GM21528 (cell line): ENCODE measurements around the gene AP2M1.

Experiments
- ATAC-seq: cut with Tn5 transposase; IDR thresholded peaks from one replicate; pipeline ENCODE4 v1.9.1; 2021; ENCODE audit warnings: mild to moderate bottlenecking, moderate library complexity; ENCODE audit not compliant: unreplicated experiment, low FRiP score

Gene AP2M1

GRCh38 chr3:184209146-184209923 lies 34.7 kb downstream of the AP2M1 start:
- no peak for ATAC-seq

- ATAC-seq, result no peak
Measured at GRCh38 chr3:184211297-184211696, 36.6 kb downstream of the AP2M1 start.

- ATAC-seq, result no peak
Measured at GRCh38 chr3:184211718-184212117, 37.1 kb downstream of the AP2M1 start.

DNA sequence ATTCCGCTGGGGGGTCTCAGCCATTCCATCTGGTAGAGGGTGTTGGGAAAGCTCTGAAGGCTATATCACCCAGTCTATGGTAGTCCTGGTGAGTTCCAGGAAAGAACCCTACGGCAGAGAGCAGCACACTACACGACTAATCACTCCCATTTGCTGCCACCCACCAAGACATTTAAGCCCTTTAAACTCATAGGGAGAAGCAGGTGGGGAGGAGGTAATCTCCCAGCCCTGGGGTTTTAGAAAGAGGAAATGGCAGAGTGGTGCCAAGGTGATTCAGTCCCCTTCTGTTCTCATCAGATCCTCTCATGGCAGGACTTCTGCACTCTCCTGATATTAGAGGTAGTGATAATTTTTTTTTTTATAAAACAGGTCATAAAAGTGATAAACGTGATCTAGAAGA lies 44.2 kb downstream of the AP2M1 start:
- no peak for ATAC-seq

GRCh38 chr3:184222521-184222920 lies 47.9 kb downstream of the AP2M1 start:
- no peak for ATAC-seq

DNA sequence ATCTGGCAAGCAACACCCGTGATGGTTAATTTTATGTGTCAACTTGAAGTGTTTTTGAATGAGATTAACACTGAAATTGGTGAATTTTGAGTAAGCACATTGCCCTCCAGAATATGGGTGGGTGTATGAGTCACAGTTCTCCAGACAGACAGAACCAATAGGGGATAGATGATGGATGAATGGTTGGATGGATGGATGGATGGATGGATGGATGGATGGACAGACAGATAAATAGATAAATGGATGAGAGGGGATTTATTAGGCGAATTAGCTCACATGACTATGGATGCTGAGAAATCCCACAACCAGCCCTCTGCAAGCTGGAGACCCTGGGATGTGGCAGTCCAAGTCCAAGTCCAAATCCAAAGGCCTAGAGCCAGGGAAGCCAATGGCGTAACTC lies 49.3 kb downstream of the AP2M1 start:
- ATAC-seq, result no peak

DNA sequence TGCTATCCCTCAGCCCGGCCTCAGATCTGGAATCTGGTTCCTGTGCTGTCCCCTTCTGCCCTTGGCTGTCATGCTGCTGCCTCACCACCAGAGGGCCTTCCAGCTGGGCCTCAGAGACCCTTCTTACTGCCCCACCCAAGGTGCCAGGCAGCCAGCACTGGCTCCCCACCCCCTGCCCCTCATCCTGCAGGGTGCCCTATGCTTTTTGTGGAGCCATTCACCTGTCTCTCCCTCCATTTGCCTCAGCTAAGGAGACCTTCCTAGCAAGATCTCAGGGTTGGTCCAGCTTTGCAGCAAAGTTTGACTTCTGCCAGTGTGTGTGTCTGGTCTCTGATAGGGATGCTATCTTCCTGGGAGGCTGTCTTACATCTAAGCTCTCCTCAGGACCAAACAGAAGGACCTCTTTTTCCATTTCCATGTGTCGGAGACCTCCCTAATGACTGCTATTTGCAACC lies 52.9 kb downstream of the AP2M1 start:
- ATAC-seq, result no peak

DNA sequence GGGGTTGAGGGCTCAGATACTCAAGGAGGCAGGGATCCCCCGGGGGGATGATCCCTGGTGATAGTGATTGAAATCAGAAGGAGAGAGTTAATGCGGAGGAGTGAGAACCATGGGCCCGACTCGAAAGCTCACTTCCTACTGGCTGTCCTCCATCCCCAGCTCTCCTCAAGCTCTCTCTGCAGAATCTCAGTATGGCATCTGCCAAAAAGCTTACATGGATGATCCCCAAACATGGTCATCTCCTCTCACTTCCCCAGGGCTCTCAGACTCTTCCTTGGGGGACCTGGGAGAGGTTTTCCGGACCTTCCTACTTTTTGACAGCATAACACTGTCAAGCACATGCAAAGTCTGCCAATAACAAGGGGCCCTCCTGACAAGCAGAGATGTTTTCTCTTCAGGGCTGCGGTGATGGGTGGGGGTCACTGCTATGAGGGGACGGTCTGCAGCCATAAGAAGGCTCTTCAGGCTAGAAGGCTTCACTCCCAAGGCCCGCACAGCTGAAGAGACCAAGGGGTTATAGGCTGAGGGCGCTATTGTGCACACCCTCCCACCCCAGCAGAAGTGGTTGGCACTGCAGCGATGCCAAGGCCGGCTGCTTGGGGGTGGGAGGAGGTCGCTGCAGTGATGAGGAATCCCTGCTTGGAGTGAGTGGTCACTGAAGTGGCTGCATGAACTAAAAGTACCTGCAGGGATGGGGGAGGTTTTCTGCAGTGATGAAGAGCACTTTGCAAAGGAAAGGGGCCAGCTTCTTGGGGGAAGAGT lies 53.9 kb downstream of the AP2M1 start:
- ATAC-seq, result no peak

- ATAC-seq, result peak; percentile 77
Measured at GRCh38 chr3:184229394-184230080, 54.9 kb downstream of the AP2M1 start, which contains the start of gene VWA5B2. Gene VWA5B2 (plus strand): TSS chr3:184229585. CDS start chr3:184230529, 944 bp downstream.

DNA sequence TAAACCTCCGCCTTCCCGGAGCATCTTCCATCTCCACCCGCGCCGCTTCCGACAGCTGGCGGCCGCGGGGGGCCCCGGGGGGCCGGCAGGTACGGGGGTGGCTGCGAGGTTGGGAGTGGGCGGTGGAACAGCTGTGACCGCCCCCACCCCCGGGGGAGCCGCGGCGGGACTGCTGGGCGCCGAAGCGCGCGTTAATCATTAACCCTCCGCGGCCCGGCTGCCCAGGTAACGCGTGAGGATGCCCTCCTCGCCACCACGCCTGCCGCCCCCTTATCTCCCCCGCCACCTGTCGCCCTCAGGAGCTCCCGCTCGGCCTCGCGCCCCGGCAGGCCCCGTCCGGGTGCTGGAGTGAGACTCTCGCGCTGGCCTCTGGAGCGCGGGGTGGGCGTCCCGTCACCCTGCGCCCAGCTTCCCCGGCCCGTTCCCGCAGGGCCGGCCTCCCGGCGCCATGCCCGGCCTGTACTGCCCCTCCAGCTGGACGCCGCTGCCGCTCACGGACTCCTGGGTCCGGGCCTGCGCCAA lies 55.5 kb downstream of the AP2M1 start:
- no peak for ATAC-seq

- ATAC-seq, result no peak
Measured at GRCh38 chr3:184230603-184231528, 56.2 kb downstream of the AP2M1 start.

- no peak for ATAC-seq
Measured at GRCh38 chr3:184231671-184232070, 57.0 kb downstream of the AP2M1 start.

GRCh38 chr3:184233127-184233843 lies 58.6 kb downstream of the AP2M1 start:
- ATAC-seq, result no peak
